Mesendoderm (in vitro differentiated cells): ENCODE data around the gene ITFG2.

Source experiments
- DNase-seq: peaks from one replicate; pipeline ENCODE4 v3.0.0; 2013
- H2AK5ac ChIP-seq: 2 replicates; pipeline ENCODE4 v1.6.1; 2013; ENCODE audit warnings: low read length, inconsistent platforms
- H2BK120ac ChIP-seq: 2 replicates; pipeline ENCODE4 v1.6.1; 2013; ENCODE audit warnings: low read depth, mild to moderate bottlenecking, low read length, moderate library complexity, mixed read lengths
- H2BK15ac ChIP-seq: replicated peaks from 2 replicates; pipeline ENCODE4 v1.6.1; 2013; ENCODE audit warnings: low read depth, mild to moderate bottlenecking, moderate library complexity
- H2BK5ac ChIP-seq: 2 replicates; pipeline ENCODE4 v1.6.1; 2013; ENCODE audit warnings: low read length, inconsistent platforms
- H3K18ac ChIP-seq: 2 replicates; pipeline ENCODE4 v1.6.1; 2013; ENCODE audit warnings: mild to moderate bottlenecking, low read length, mixed read lengths
- H3K23ac ChIP-seq: one replicate; pipeline ENCODE4 v1.6.1; 2013; ENCODE audit warnings: low read length
- H3K27ac ChIP-seq: 2 replicates; pipeline ENCODE4 v1.5.1; 2013; ENCODE audit warnings: low read depth, mild to moderate bottlenecking, inconsistent platforms, low read length, moderate library complexity
- H3K27me3 ChIP-seq: 2 replicates; pipeline ENCODE4 v1.6.1; 2013; ENCODE audit warnings: low read length, control low read depth, mild to moderate bottlenecking, inconsistent platforms; ENCODE audit not compliant: insufficient read depth, poor library complexity
- H3K36me3 ChIP-seq: 2 replicates; pipeline ENCODE4 v1.6.1; 2013; ENCODE audit warnings: low read length, inconsistent platforms; ENCODE audit not compliant: control insufficient read depth, insufficient read depth
- H3K4ac ChIP-seq: one replicate; pipeline ENCODE4 v1.6.1; 2013; ENCODE audit warnings: low read depth, mild to moderate bottlenecking, low read length, moderate library complexity
- H3K4me1 ChIP-seq: 2 replicates; pipeline ENCODE4 v1.6.1; 2013; ENCODE audit warnings: low read depth, low read length, inconsistent platforms; ENCODE audit not compliant: control insufficient read depth
- H3K4me2 ChIP-seq: 2 replicates; pipeline ENCODE4 v1.6.1; 2013; ENCODE audit warnings: low read length
- H3K4me3 ChIP-seq: 2 replicates; pipeline ENCODE4 v1.5.1; 2013; ENCODE audit warnings: mild to moderate bottlenecking, low read length
- H3K56ac ChIP-seq: one replicate; pipeline ENCODE4 v1.6.1; 2013; ENCODE audit warnings: low read length
- H3K79me1 ChIP-seq: 2 replicates; pipeline ENCODE4 v1.6.1; 2013; ENCODE audit warnings: low read length, inconsistent platforms
- H3K79me2 ChIP-seq: 2 replicates; pipeline ENCODE4 v1.6.1; 2013; ENCODE audit warnings: mild to moderate bottlenecking, low read length; ENCODE audit not compliant: control insufficient read depth, insufficient read depth
- H3K9ac ChIP-seq: 2 replicates; pipeline ENCODE4 v1.6.1; 2013; ENCODE audit warnings: low read length, inconsistent platforms
- H4K5ac ChIP-seq: one replicate; pipeline ENCODE4 v1.6.1; 2013; ENCODE audit warnings: low read length
- H4K8ac ChIP-seq: one replicate; pipeline ENCODE4 v1.6.1; 2013; ENCODE audit warnings: low read depth, mild to moderate bottlenecking, control low read depth, low read length, moderate library complexity
- WGBS: extraction: QIAGEN DNeasy Blood & Tissue Kit; methylation state at CpG from one replicate; pipeline ENCODE4 v1.1.7; 2013; ENCODE audit warnings: low lambda C conversion rate, missing lambda C conversion rate; ENCODE audit not compliant: insufficient coverage; ENCODE audit errors: extremely low coverage; 5-methylcytosine and 5-hydroxymethylcytosine counted together

Gene ITFG2

DNA sequence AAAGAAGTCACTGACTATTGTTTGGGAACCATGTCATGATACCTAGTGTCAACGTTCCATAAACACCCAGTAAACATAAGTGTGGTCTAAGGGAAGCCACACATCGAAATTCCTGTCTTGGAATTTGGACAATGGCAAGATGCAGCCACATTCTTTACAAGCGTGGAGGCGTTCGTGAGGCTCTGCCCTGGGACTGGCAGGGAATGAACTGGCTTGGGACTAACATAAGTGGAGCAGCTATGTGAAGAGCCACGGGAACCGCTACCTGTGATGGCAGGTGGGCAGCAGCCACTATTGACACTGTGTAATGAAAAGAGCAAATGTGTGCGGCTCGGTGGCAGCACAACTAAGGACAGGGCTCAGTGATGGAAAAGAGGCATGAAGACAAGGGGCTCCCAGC is 32.3 kb downstream of the ITFG2 start:
- WGBS = no CpG with 5 or more reads among the region's 9 CpGs
- Histone ChIP-seq H3K27ac (no peak overlapping the region), H4K5ac (no peak overlapping the region), H3K56ac (no peak overlapping the region), H3K27me3 (no peaks in the 10 kb centered on the region), H3K4me1 (peaks cover 2% of the 10 kb centered on the region), H2BK5ac (no peak overlapping the region), H3K18ac (no peak overlapping the region), H3K23ac (no peak overlapping the region), H2BK15ac (no peak overlapping the region), H3K9ac (no peak overlapping the region), H3K4ac (no peak overlapping the region), H2AK5ac (no peak overlapping the region), H3K4me3 (no peak overlapping the region), H2BK120ac (no peak overlapping the region), H3K36me3 (no peaks in the 10 kb centered on the region), H3K79me1 (no peaks in the 10 kb centered on the region), H4K8ac (no peak overlapping the region), H3K4me2 (no peak overlapping the region), H3K79me2 (no peaks in the 10 kb centered on the region)
- DNase-seq = peak; percentile 24

GRCh38 chr12:2845280-2845679 is 32.8 kb downstream of the ITFG2 start:
- peak; percentile 67 for DNase-seq
- Histone ChIP-seq H3K9ac (no peak overlapping the region), H3K56ac (no peak overlapping the region), H3K27ac (no peak overlapping the region), H2BK5ac (no peak overlapping the region), H3K79me2 (no peaks in the 10 kb centered on the region), H2BK15ac (no peak overlapping the region), H3K4me2 (no peak overlapping the region), H3K4me3 (no peak overlapping the region), H4K8ac (no peak overlapping the region), H3K36me3 (no peaks in the 10 kb centered on the region), H3K79me1 (no peaks in the 10 kb centered on the region), H3K4ac (no peak overlapping the region), H3K18ac (no peak overlapping the region), H3K27me3 (no peaks in the 10 kb centered on the region), H2BK120ac (no peak overlapping the region), H3K23ac (no peak overlapping the region), H3K4me1 (peaks cover 2% of the 10 kb centered on the region), H2AK5ac (no peak overlapping the region), H4K5ac (no peak overlapping the region)
- WGBS = no CpG with 5 or more reads among the region's 6 CpGs

DNA sequence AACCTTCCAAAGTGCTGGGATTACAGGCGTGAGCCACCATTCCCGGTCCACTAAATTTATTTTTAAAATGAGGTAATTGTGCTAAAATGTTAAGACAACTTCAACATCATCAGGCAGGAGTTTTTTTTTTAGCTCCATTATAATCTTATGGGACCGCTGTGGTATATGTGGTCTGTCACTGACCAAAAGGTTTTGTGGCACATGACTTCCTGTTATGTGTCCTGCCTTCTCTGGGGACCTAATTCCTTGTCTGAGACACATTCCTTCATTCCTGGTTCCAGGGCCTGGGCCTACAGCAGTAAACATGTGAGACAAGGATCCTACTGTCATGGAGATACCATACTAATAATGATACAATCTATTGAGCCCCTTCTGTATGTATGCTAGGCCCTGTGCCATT is 39.5 kb downstream of the ITFG2 start:
- no CpG with 5 or more reads among the region's 3 CpGs for WGBS

GRCh38 chr12:2853626-2854025 is 41.2 kb downstream of the ITFG2 start:
- H3K79me2 ChIP-seq = no peaks in the 10 kb centered on the region
- no peaks in the 10 kb centered on the region for H3K79me1 ChIP-seq
- H2AK5ac ChIP-seq = no peak overlapping the region
- H3K9ac ChIP-seq = no peak overlapping the region
- no peaks in the 10 kb centered on the region for H3K27me3 ChIP-seq
- H3K4me1 ChIP-seq = no peaks in the 10 kb centered on the region
- H3K56ac ChIP-seq = no peak overlapping the region
- peaks cover 4% of the 10 kb centered on the region for H3K36me3 ChIP-seq
- H3K4me3 ChIP-seq = no peak overlapping the region
- no peak overlapping the region for H2BK5ac ChIP-seq
- DNase-seq = peak; percentile 94
- no peak overlapping the region for H2BK15ac ChIP-seq
- WGBS = no CpG with 5 or more reads among the region's 11 CpGs
- H3K23ac ChIP-seq = no peak overlapping the region
- no peak overlapping the region for H3K4ac ChIP-seq
- H4K5ac ChIP-seq = no peak overlapping the region
- H3K27ac ChIP-seq = no peak overlapping the region
- H3K18ac ChIP-seq = no peak overlapping the region
- no peak overlapping the region for H2BK120ac ChIP-seq
- H4K8ac ChIP-seq = no peak overlapping the region
- H3K4me2 ChIP-seq = no peak overlapping the region

More for the DNA sequence above, 39.5 kb downstream of the ITFG2 start:
- H3K4me2 ChIP-seq = no peak overlapping the region
- no peaks in the 10 kb centered on the region for H3K27me3 ChIP-seq
- no peaks in the 10 kb centered on the region for H3K36me3 ChIP-seq
- H3K56ac ChIP-seq = no peak overlapping the region
- no peaks in the 10 kb centered on the region for H3K79me1 ChIP-seq
- H2BK5ac ChIP-seq = no peak overlapping the region
- H4K8ac ChIP-seq = no peak overlapping the region
- no peak overlapping the region for H3K4ac ChIP-seq
- H4K5ac ChIP-seq = no peak overlapping the region
- DNase-seq = peak; percentile 41
- no peak overlapping the region for H3K9ac ChIP-seq
- no peak overlapping the region for H3K23ac ChIP-seq
- H3K79me2 ChIP-seq = no peaks in the 10 kb centered on the region
- no peak overlapping the region for H2AK5ac ChIP-seq
- no peak overlapping the region for H2BK120ac ChIP-seq
- no peak overlapping the region for H3K4me3 ChIP-seq
- no peak overlapping the region for H3K18ac ChIP-seq
- H3K4me1 ChIP-seq = no peaks in the 10 kb centered on the region
- H3K27ac ChIP-seq = no peak overlapping the region
- no peak overlapping the region for H2BK15ac ChIP-seq

DNA sequence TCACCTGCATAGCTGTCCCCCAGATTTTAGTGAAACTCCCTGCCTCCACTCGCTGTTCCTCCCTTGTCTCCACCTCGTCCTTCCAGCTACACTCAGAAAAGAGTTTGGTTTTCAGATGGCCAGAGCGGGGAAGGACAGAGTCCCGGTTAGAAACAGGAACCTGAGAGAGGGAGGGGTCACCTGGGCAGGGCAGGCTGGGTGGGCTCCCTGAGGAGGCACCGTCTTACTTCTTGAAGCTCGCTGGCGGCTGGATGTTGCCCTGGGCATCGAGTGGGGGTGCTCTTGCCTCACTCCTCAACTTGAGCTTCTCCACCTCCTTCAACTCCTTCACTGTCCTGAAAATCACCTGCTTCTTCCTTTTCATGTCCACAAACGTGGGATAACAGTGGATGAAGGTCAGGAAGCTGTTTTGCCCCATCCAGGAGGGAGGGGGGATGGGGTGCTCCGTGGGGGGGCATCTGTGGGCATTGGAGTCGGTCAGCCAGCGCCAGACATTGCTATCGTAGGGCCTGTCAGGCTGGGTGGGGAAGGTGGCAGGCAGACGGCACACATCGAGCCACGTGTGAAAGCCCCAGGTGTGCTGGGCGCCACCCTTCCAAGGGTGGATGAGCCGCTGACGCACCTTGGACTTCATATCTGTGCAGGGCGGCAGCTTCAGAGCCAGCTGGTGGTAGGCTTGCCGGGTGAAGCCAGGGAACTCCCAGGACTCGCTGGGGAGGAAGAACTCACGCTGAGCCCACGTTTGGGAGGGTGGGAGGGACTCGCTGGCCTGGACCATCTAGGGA is 42.4 kb downstream of the ITFG2 start:
- no peak overlapping the region for H2AK5ac ChIP-seq
- H3K79me1 ChIP-seq = no peaks in the 10 kb centered on the region
- no peak overlapping the region for H3K9ac ChIP-seq
- no peak overlapping the region for H3K18ac ChIP-seq
- H3K36me3 ChIP-seq = peaks cover 10% of the 10 kb centered on the region
- H3K23ac ChIP-seq = no peak overlapping the region
- no peak overlapping the region for H4K5ac ChIP-seq
- H3K4ac ChIP-seq = no peak overlapping the region
- H4K8ac ChIP-seq = no peak overlapping the region
- H3K4me2 ChIP-seq = no peak overlapping the region
- no CpG with 5 or more reads among the region's 25 CpGs for WGBS
- H2BK120ac ChIP-seq = no peak overlapping the region
- no peaks in the 10 kb centered on the region for H3K4me1 ChIP-seq
- no peak overlapping the region for H2BK15ac ChIP-seq
- no peaks in the 10 kb centered on the region for H3K79me2 ChIP-seq
- no peak for DNase-seq
- H3K56ac ChIP-seq = no peak overlapping the region
- no peaks in the 10 kb centered on the region for H3K27me3 ChIP-seq
- no peak overlapping the region for H3K4me3 ChIP-seq
- no peak overlapping the region for H3K27ac ChIP-seq
- H2BK5ac ChIP-seq = no peak overlapping the region

- H3K79me1 ChIP-seq = no peaks in the 10 kb centered on the region
- H3K23ac ChIP-seq = no peak overlapping the region
- no peak overlapping the region for H4K8ac ChIP-seq
- H3K4me2 ChIP-seq = no peak overlapping the region
- no peak overlapping the region for H2BK120ac ChIP-seq
- H3K36me3 ChIP-seq = peaks cover 10% of the 10 kb centered on the region
- no peaks in the 10 kb centered on the region for H3K79me2 ChIP-seq
- no peak for DNase-seq
- H3K9ac ChIP-seq = no peak overlapping the region
- H3K27ac ChIP-seq = no peak overlapping the region
- H3K27me3 ChIP-seq = no peaks in the 10 kb centered on the region
- no peak overlapping the region for H2BK5ac ChIP-seq
- no peaks in the 10 kb centered on the region for H3K4me1 ChIP-seq
- no peak overlapping the region for H2BK15ac ChIP-seq
- H3K56ac ChIP-seq = no peak overlapping the region
- no peak overlapping the region for H3K4me3 ChIP-seq
- H2AK5ac ChIP-seq = no peak overlapping the region
- no CpG with 5 or more reads among the region's 7 CpGs for WGBS
- no peak overlapping the region for H4K5ac ChIP-seq
- H3K4ac ChIP-seq = no peak overlapping the region
- H3K18ac ChIP-seq = no peak overlapping the region
Observed at GRCh38 chr12:2855546-2855945, 43.1 kb downstream of the ITFG2 start.
